H9 (cell line): Measurements from ENCODE around the gene RHBDL1. TPM values are rescaled to one million over a fixed set of nuclear protein-coding genes. Genes with fewer than 3 reads are reported as not detected.

Experiments
- DNase-seq: peaks from one replicate; pipeline ENCODE4 v3.0.0-alpha.2; 2017
- H2AFZ ChIP-seq: one replicate; pipeline ENCODE4 v1.6.1; 2013; ENCODE audit warnings: mild to moderate bottlenecking, low read length, control low read depth, moderate library complexity
- H2AK5ac ChIP-seq: 2 replicates; pipeline ENCODE4 v1.6.1; 2013; ENCODE audit warnings: low read length, control low read depth, mixed read lengths; ENCODE audit not compliant: insufficient read length
- H2BK120ac ChIP-seq: one replicate; pipeline ENCODE4 v1.6.1; 2013; ENCODE audit warnings: low read depth, mild to moderate bottlenecking, low read length, control low read depth, inconsistent platforms; ENCODE audit not compliant: poor library complexity, severe bottlenecking
- H2BK12ac ChIP-seq: 2 replicates; pipeline ENCODE4 v1.6.1; 2013; ENCODE audit warnings: low read length, control low read depth, mixed read lengths, low read depth; ENCODE audit not compliant: insufficient read length
- H2BK15ac ChIP-seq: 2 replicates; pipeline ENCODE4 v1.6.1; 2013; ENCODE audit warnings: low read depth, low read length, control low read depth
- H2BK20ac ChIP-seq: one replicate; pipeline ENCODE4 v1.6.1; 2013; ENCODE audit warnings: low read depth, mild to moderate bottlenecking, low read length, control low read depth, inconsistent platforms; ENCODE audit not compliant: poor library complexity, severe bottlenecking
- H2BK5ac ChIP-seq: 2 replicates; pipeline ENCODE4 v1.6.1; 2013; ENCODE audit warnings: low read length, control low read depth, mixed read lengths; ENCODE audit not compliant: insufficient read length
- H3K14ac ChIP-seq: 2 replicates; pipeline ENCODE4 v1.6.1; 2013; ENCODE audit warnings: low read length, control low read depth; ENCODE audit not compliant: insufficient read depth
- H3K18ac ChIP-seq: 2 replicates; pipeline ENCODE4 v1.6.1; 2013; ENCODE audit warnings: low read depth, mild to moderate bottlenecking, mixed read lengths, low read length, control low read depth; ENCODE audit not compliant: insufficient read length
- H3K23ac ChIP-seq: 2 replicates; pipeline ENCODE4 v1.6.1; 2013; ENCODE audit warnings: low read length, control low read depth, mixed read lengths, low read depth; ENCODE audit not compliant: insufficient read length
- H3K23me2 ChIP-seq: 2 replicates; pipeline ENCODE4 v1.6.1; 2013; ENCODE audit warnings: low read depth, mild to moderate bottlenecking, mixed read lengths, low read length, control low read depth; ENCODE audit not compliant: insufficient read length, poor library complexity, severe bottlenecking
- H3K27ac ChIP-seq: 2 replicates; pipeline ENCODE4 v1.5.1; 2013; ENCODE audit warnings: low read length, control low read depth, mixed read lengths, low read depth; ENCODE audit not compliant: insufficient read length
- H3K27me3 ChIP-seq: 2 replicates; pipeline ENCODE4 v1.6.1; 2013; ENCODE audit warnings: low read length, control low read depth, inconsistent platforms; ENCODE audit not compliant: insufficient read depth
- H3K4ac ChIP-seq: 2 replicates; pipeline ENCODE4 v1.6.1; 2013; ENCODE audit warnings: low read depth, mild to moderate bottlenecking, control low read depth, inconsistent platforms, low read length, moderate library complexity
- H3K4me1 ChIP-seq: 2 replicates; pipeline ENCODE4 v1.6.1; 2013; ENCODE audit warnings: low read length, control low read depth, inconsistent platforms; ENCODE audit not compliant: insufficient read depth
- H3K4me2 ChIP-seq: 2 replicates; pipeline ENCODE4 v1.6.1; 2013; ENCODE audit warnings: low read length, control low read depth, mixed read lengths; ENCODE audit not compliant: insufficient read length, insufficient read depth
- H3K56ac ChIP-seq: 2 replicates; pipeline ENCODE4 v1.6.1; 2013; ENCODE audit warnings: low read depth, mild to moderate bottlenecking, mixed read lengths, low read length, control low read depth; ENCODE audit not compliant: insufficient read length
- H3K79me1 ChIP-seq: 2 replicates; pipeline ENCODE4 v1.6.1; 2013; ENCODE audit warnings: low read depth, mild to moderate bottlenecking, moderate library complexity, low read length, control low read depth, inconsistent platforms; ENCODE audit not compliant: insufficient read depth, poor library complexity, severe bottlenecking
- H3K79me2 ChIP-seq: 2 replicates; pipeline ENCODE4 v1.6.1; 2013; ENCODE audit warnings: low read length, control low read depth, inconsistent platforms; ENCODE audit not compliant: insufficient read depth
- H3K9ac ChIP-seq: 2 replicates; pipeline ENCODE4 v1.6.1; 2013; ENCODE audit warnings: low read length, control low read depth, mixed read lengths; ENCODE audit not compliant: insufficient read length; ENCODE audit errors: extremely low read depth
- H3K9me3 ChIP-seq: one replicate; pipeline ENCODE4 v1.6.1; 2013; ENCODE audit warnings: low read depth, low read length, inconsistent platforms; ENCODE audit not compliant: control insufficient read depth
- H3T11ph ChIP-seq: one replicate; pipeline ENCODE4 v1.6.1; 2013; ENCODE audit warnings: mild to moderate bottlenecking, low read length, control low read depth, inconsistent platforms
- H4K20me1 ChIP-seq: one replicate; pipeline ENCODE4 v1.6.1; 2013; ENCODE audit not compliant: control insufficient read depth, insufficient read length, insufficient read depth
- H4K5ac ChIP-seq: 2 replicates; pipeline ENCODE4 v1.6.1; 2013; ENCODE audit warnings: low read depth, mild to moderate bottlenecking, mixed read lengths, low read length, control low read depth; ENCODE audit not compliant: insufficient read length
- H4K8ac ChIP-seq: replicated peaks from 2 replicates; pipeline ENCODE4 v1.6.1; 2013; ENCODE audit warnings: low read length, control low read depth, mixed read lengths, low read depth; ENCODE audit not compliant: insufficient read length
- H4K91ac ChIP-seq: 2 replicates; pipeline ENCODE4 v1.6.1; 2013; ENCODE audit warnings: low read depth, mild to moderate bottlenecking, moderate library complexity, mixed read lengths, low read length, control low read depth; ENCODE audit not compliant: insufficient read length
- H3K27ac Mint-ChIP-seq, 3 experiments: 2 replicates in 2 of 3; 3 replicates in 1 of 3; pipeline ENCODE4 v1.8.0; 2020 to 2021; ENCODE audit warnings: mixed read lengths in 3 of 3, mild to moderate bottlenecking in 1 of 3, moderate library complexity in 1 of 3
- H3K27me3 Mint-ChIP-seq: 2 replicates; pipeline ENCODE4 v1.8.0; 2021; ENCODE audit warnings: low read depth, mild to moderate bottlenecking, moderate library complexity, mixed read lengths
- H3K36me3 Mint-ChIP-seq, 3 experiments: 2 replicates in 2 of 3; 3 replicates in 1 of 3; pipeline ENCODE4 v1.8.0; 2020 to 2021; ENCODE audit warnings: low read depth in 3 of 3, mixed read lengths in 3 of 3; ENCODE audit not compliant: insufficient read depth in 1 of 3
- H3K4me1 Mint-ChIP-seq, 2 experiments: 2 replicates each; pipeline ENCODE4 v1.8.0; 2020; ENCODE audit warnings: mixed read lengths in 2 of 2
- H3K4me3 Mint-ChIP-seq, 2 experiments: 2 replicates in 1 of 2; 3 replicates in 1 of 2; pipeline ENCODE4 v1.8.0; 2020 to 2021; ENCODE audit warnings: mild to moderate bottlenecking in 2 of 2, mixed read lengths in 2 of 2, moderate library complexity in 1 of 2
- H3K9me3 Mint-ChIP-seq, 2 experiments: 2 replicates in 1 of 2; 3 replicates in 1 of 2; pipeline ENCODE4 v1.8.0; 2020; ENCODE audit warnings: mild to moderate bottlenecking in 2 of 2, mixed read lengths in 2 of 2, moderate library complexity in 1 of 2
- WGBS: extraction: QIAGEN DNeasy Blood & Tissue Kit; methylation state at CpG from one replicate; pipeline ENCODE4 v1.1.7; 2013; ENCODE audit warnings: missing lambda C conversion rate, low lambda C conversion rate, mixed read lengths; ENCODE audit not compliant: insufficient read length; ENCODE audit errors: extremely low coverage; 5-methylcytosine and 5-hydroxymethylcytosine counted together
- total RNA-seq: library from RNA; stranded (reverse); gene quantifications from 2 replicates; pipeline ENCODE4 v1.2.1, GENCODE V29; 2021
- TF ChIP-seq, protein P1 (sequence below): fragments of 200-600 bp; sonication (generic); conservative IDR thresholded peaks from 3 replicates; pipeline ENCODE4 v1.8.0; 2021; ENCODE audit warnings: antibody characterized with exemption, mild to moderate bottlenecking

RHBDL1 gene
- total RNA-seq, 1 experiment from 2014 or later, result 7.6 TPM

DNA sequence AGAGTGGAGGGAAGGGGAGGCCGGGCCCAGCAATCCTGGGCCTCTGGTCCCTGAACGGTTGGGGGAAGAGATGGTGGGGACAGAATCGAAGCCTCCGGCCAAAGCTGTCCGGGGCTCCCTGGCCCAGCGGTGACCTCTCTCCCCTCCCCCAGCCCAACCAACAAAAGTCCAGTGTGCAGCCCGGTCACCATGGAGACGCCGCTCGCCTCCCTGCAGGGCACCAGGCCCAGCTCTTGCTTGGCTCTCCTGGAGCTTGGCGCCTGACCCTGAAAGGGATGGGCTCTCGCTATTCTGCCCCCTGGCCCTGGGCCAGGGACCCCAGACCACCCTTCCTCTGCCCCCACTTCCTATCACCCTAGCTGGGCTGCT, 40.7 kb downstream of the RHBDL1 start:
- Histone ChIP-seq H2BK20ac (no peak overlapping the region), H2BK5ac (no peak overlapping the region), H3K9ac (no peak overlapping the region), H4K5ac (no peak overlapping the region), H3K27ac (no peak overlapping the region), H3K56ac (no peak overlapping the region), H4K20me1 (no peaks in the 10 kb centered on the region), H3K79me1 (no peaks in the 10 kb centered on the region), H4K8ac (no peak overlapping the region), H3K4me2 (peak overlapping the region; percentile 30), H3K23me2 (peaks cover 10% of the 10 kb centered on the region), H4K91ac (no peak overlapping the region), H2AK5ac (no peak overlapping the region), H3K4me1 (no peaks in the 10 kb centered on the region), H3T11ph (no peak overlapping the region), H2BK120ac (no peak overlapping the region), H3K27me3 (no peaks in the 10 kb centered on the region; the same call in 1 of the 2 replicates), H3K14ac (no peak overlapping the region), H3K23ac (no peak overlapping the region), H3K9me3 (no peaks in the 10 kb centered on the region), H2AFZ (no peak overlapping the region), H3K4ac (no peak overlapping the region), H3K18ac (no peak overlapping the region), H2BK15ac (no peak overlapping the region), H2BK12ac (no peak overlapping the region), H3K79me2 (no peaks in the 10 kb centered on the region)
- peaks cover 17 to 31% of the 10 kb centered on the region in 2 experiments for H3K4me1 Mint-ChIP-seq
- H3K27ac Mint-ChIP-seq, result no peak overlapping the region; a peak in 1 of 7 replicates
- H3K4me3 Mint-ChIP-seq, result peak overlapping the region; percentile 55 to 78
- H3K27me3 Mint-ChIP-seq, result peaks cover 52% of the 10 kb centered on the region
- H3K36me3 Mint-ChIP-seq, result no peaks in the 10 kb centered on the region
- no peaks in the 10 kb centered on the region; a peak in 2 of 5 replicates for H3K9me3 Mint-ChIP-seq
- WGBS, result no CpG with 5 or more reads among the region's 12 CpGs
- DNase-seq, result peak; percentile 55
- TF ChIP-seq, protein P1, sequence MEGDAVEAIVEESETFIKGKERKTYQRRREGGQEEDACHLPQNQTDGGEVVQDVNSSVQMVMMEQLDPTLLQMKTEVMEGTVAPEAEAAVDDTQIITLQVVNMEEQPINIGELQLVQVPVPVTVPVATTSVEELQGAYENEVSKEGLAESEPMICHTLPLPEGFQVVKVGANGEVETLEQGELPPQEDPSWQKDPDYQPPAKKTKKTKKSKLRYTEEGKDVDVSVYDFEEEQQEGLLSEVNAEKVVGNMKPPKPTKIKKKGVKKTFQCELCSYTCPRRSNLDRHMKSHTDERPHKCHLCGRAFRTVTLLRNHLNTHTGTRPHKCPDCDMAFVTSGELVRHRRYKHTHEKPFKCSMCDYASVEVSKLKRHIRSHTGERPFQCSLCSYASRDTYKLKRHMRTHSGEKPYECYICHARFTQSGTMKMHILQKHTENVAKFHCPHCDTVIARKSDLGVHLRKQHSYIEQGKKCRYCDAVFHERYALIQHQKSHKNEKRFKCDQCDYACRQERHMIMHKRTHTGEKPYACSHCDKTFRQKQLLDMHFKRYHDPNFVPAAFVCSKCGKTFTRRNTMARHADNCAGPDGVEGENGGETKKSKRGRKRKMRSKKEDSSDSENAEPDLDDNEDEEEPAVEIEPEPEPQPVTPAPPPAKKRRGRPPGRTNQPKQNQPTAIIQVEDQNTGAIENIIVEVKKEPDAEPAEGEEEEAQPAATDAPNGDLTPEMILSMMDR, result no peak
